GM12872 (cell line): Measurements from ENCODE around the gene IL10RA.

Experiments
- TF ChIP-seq, protein P1 (sequence below): IDR thresholded peaks from 3 replicates; pipeline ENCODE4 v1.5.1; 2011; ENCODE audit warnings: low read depth, mild to moderate bottlenecking, low read length, moderate library complexity; ENCODE audit not compliant: insufficient read depth

The IL10RA gene

DNA sequence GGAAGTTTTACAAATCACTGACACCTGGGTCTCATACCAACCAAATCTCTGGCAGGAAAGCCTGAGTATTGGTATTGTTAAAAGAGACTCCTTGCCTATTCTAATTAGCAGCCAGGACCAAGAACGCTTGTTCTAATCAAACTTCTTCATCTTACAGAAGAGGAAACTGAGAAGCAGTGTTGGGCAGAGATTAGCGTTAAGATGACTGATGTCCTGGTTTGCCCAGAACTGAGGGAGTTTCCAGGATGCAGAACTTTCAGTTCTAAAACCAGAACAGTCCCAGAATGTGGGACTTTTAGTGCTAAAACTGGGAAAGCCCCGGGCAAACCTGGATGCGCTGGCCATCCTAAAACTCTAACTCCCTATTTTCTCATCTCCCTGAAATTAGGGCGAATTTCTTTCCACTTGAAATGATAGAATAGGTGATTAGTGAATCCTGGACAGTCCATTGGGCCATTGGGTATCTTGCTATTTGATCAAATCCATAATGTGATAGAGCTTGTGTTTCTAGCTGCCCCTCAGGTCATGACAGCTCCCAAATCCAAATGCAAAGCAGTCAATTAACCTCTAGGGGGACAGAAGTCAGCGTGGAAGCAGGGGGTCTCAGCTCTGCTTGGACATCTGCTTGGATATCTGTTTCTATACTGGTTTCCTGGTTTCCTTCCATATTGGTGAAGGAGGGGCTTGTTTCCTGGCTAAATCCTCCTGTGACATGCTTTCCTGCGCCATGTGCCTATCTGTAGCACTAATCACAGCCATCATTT, 41.0 kb upstream of the IL10RA start:
- TF ChIP-seq, protein P1, sequence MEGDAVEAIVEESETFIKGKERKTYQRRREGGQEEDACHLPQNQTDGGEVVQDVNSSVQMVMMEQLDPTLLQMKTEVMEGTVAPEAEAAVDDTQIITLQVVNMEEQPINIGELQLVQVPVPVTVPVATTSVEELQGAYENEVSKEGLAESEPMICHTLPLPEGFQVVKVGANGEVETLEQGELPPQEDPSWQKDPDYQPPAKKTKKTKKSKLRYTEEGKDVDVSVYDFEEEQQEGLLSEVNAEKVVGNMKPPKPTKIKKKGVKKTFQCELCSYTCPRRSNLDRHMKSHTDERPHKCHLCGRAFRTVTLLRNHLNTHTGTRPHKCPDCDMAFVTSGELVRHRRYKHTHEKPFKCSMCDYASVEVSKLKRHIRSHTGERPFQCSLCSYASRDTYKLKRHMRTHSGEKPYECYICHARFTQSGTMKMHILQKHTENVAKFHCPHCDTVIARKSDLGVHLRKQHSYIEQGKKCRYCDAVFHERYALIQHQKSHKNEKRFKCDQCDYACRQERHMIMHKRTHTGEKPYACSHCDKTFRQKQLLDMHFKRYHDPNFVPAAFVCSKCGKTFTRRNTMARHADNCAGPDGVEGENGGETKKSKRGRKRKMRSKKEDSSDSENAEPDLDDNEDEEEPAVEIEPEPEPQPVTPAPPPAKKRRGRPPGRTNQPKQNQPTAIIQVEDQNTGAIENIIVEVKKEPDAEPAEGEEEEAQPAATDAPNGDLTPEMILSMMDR, result peak; percentile 49

DNA sequence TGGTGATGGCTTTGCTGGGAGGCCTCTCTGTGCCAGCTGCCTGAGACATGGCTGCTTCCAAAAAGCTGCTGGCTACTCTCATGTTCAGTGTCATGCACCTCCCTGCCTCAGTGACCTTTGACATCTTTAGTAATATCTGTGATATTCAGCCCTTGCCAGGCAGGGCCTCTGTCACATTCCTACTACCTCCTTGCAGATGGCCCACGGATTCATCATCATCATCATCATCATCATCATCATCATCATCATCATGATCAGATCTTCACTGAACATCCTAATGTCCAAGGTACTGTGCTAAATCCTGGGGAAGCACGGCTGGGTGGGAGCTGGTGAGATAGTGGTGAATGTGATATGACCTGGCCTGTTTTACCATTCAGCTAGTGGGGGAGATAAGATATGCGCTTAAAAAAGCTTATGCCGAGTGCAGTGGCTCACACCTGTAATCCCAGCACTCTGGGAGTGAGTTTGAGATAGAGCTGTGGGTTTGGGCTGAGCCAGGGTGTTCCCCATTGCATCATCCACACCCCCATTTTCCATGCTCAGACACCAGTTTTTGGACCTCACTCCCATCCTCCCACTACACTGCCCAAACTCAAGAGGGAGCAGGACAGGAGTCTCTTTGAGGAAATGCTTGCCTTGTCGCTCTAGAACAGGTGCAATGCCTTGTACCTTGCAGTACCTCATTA, 39.9 kb upstream of the IL10RA start:
- TF ChIP-seq, protein P1, result no peak

DNA sequence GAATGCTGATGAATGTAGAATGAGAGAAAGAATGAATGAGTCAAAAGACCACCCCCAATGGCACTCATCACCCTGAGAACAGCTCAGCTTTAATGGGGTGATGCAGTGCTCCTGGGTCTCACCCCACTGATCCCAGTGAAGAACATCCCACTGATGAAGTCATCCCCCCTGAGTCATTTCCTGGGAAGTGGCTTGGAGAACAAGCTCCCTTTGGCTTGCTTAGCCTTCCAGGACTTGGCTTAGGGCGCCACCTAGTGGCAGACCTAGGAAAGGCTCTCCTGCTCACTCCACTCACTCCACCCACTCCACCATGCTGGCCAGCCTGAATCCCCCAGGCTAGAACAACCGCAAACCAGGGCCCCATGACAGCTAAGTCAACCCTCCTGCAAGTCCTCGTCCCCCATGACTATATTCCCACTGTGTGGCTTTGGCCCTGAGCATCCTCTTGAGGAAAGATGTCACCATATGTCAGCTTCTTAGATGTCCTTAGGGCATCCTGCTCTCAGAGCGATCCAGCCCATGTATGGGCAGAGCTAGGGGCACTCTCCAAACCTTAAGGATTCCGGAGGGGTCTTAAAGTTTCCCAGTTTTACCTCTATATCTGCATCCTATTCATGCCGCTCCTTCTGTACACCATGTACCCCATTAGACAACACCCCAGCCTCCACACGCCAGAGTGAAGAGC, 39.2 kb upstream of the IL10RA start:
- TF ChIP-seq, protein P1, result peak; percentile 99

DNA sequence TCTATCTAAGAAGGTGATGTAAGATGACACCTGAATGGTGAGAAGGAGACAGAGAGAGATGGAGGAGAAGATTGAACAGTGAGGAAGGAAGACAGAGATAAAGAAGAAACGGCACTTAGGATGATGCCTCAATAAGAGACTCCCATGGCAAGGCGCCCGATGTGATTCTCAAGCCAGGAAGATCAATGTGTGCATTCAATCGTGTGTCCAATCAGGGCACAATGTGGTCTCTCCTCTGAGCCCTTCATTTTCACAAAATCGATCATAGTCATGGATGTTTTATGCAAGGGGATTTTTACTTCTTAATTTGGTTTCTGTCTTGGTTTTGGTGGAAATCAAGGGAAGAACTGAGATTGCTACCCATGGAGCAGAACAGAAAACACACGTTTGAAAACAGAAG, 37.1 kb upstream of the IL10RA start:
- TF ChIP-seq, protein P1, result no peak

DNA sequence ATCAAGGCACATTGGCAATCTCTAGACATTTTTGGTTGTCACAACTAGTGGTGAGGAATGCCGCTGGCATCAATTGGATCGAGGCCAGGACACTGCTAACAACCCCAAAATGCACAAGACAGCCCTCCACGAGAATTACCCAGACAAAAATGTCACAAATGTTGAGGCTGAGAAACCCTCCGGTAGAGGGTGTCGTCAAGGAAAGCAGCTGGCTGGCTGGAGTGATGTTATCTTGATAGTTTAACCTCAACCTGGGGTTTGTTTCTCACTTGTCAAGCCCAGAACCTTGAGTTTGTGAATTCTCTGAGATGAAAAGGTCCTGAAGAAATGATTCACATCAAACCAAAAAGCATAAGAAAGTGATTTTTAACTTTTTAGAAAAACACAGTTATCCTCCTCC, 35.9 kb upstream of the IL10RA start:
- TF ChIP-seq, protein P1, result peak; percentile 61

DNA sequence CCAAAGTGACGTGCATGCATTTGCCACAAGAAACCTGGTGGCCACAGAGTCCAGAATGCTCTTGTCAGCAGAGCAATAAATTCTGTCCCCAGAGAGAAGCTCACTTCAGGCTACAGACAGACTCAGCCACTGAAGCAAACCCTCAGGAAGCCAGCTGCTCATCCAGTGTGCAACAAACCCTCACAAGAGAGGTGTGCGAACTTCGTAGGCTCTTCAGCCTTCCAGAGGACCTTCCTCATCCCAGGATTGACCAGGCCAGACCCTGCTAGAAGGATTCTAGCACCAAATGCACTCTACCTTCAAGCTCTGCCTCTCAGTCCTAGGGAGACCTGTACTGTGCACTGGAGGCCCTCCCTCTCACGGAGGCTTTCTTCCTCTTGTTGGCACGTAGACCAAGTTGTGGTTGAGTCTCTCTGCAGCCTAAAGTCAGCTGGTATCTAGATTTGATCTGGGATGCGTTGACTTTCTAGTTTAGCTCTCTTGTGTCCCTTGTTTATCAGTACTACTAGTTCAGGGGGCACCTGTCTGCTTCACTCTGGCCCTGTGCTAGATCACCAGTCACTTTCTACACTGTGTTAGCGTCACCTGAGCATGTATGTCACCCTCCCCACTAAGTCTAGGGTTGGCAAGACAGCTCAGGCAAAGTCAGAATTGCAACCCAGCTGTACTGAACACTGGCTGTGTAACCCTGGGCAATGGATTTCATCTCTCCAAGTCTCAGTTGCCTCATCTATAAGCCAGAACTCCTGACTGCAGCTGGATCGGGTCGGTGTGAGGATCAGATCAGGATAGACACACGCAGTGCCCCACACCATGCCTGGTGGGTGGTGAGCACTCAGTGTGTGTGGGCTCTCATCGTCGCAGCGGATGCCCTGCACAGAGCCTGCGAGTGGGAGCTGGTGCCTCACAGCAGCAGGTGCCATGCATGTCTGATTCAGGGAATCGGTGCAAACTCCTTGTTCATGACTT, 34.9 kb upstream of the IL10RA start:
- TF ChIP-seq, protein P1, result no peak
